GM06990 (cell line): ENCODE measurements around the gene CSNK2B.
"Not testable (repeated sequence)": the region's sequence is repeated elsewhere in the genome, so short reads cannot be mapped to it uniquely, and the experiment has no call there.

Source experiments
- DNase-seq: peaks from one replicate; pipeline ENCODE4 v3.0.0-alpha.2; 2011; ENCODE audit not compliant: insufficient read length; ENCODE audit errors: extremely low read depth
- H3K27me3 ChIP-seq: replicated peaks from 2 replicates; pipeline ENCODE4 v1.6.0; 2011; ENCODE audit warnings: low read length; ENCODE audit not compliant: control insufficient read depth, insufficient read depth
- H3K36me3 ChIP-seq: 2 replicates; pipeline ENCODE4 v1.5.1; 2011; ENCODE audit warnings: low read length; ENCODE audit not compliant: control insufficient read depth, insufficient read depth
- H3K4me3 ChIP-seq: replicated peaks from 2 replicates; pipeline ENCODE4 v1.5.1; 2011; ENCODE audit warnings: low read depth, mild to moderate bottlenecking, control low read depth, low read length
- TF ChIP-seq, protein P1 (sequence below): IDR thresholded peaks from 2 replicates; pipeline ENCODE4 v1.5.1; 2011; ENCODE audit warnings: low read length, control low read depth, mild to moderate bottlenecking, inconsistent platforms; ENCODE audit not compliant: insufficient read depth, poor library complexity, severe bottlenecking

Gene CSNK2B

GRCh38 chr6:31708224-31708623, 42.3 kb downstream of the CSNK2B start:
- H3K36me3 ChIP-seq: no peaks in the 10 kb centered on the region
- TF ChIP-seq, protein P1, sequence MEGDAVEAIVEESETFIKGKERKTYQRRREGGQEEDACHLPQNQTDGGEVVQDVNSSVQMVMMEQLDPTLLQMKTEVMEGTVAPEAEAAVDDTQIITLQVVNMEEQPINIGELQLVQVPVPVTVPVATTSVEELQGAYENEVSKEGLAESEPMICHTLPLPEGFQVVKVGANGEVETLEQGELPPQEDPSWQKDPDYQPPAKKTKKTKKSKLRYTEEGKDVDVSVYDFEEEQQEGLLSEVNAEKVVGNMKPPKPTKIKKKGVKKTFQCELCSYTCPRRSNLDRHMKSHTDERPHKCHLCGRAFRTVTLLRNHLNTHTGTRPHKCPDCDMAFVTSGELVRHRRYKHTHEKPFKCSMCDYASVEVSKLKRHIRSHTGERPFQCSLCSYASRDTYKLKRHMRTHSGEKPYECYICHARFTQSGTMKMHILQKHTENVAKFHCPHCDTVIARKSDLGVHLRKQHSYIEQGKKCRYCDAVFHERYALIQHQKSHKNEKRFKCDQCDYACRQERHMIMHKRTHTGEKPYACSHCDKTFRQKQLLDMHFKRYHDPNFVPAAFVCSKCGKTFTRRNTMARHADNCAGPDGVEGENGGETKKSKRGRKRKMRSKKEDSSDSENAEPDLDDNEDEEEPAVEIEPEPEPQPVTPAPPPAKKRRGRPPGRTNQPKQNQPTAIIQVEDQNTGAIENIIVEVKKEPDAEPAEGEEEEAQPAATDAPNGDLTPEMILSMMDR: no peak
- no peak for DNase-seq
- no peaks in the 10 kb centered on the region; the same call in 1 of the 2 replicates for H3K27me3 ChIP-seq
- no peak overlapping the region for H3K4me3 ChIP-seq

DNA sequence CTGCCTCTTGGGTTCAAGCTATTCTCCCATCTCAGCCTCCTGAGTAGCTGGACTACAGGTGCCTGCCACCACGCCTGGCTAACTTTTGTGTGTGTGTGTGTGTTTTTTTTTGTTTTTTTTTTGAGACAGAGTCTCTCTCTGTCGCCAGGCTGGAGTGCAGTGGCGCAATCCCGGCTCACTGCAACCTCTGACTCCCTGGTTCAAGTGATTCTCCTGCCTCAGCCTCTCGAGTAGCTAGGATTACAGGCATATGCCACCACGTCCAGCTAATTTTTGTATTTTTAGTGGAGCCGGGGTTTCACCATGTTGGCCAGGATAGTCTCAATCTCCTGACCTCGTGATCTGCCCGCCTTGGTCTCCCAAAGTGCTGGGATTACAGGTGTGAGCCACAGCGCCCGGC, 43.3 kb downstream of the CSNK2B start:
- H3K4me3 ChIP-seq, DNase-seq, H3K36me3 ChIP-seq, H3K27me3 ChIP-seq: not testable (repeated sequence)

- Histone ChIP-seq H3K4me3 (no peak overlapping the region), H3K36me3 (no peaks in the 10 kb centered on the region), H3K27me3 (no peaks in the 10 kb centered on the region; the same call in 1 of the 2 replicates)
- no peak for DNase-seq
- TF ChIP-seq, protein P1: no peak
Observed at GRCh38 chr6:31710523-31711219, 44.8 kb downstream of the CSNK2B start.

- no peaks in the 10 kb centered on the region for H3K36me3 ChIP-seq
- no peaks in the 10 kb centered on the region; the same call in 1 of the 2 replicates for H3K27me3 ChIP-seq
- TF ChIP-seq, protein P1: no peak
- no peak overlapping the region for H3K4me3 ChIP-seq
- DNase-seq: no peak
Observed at GRCh38 chr6:31711233-31711632, 45.4 kb downstream of the CSNK2B start.

DNA sequence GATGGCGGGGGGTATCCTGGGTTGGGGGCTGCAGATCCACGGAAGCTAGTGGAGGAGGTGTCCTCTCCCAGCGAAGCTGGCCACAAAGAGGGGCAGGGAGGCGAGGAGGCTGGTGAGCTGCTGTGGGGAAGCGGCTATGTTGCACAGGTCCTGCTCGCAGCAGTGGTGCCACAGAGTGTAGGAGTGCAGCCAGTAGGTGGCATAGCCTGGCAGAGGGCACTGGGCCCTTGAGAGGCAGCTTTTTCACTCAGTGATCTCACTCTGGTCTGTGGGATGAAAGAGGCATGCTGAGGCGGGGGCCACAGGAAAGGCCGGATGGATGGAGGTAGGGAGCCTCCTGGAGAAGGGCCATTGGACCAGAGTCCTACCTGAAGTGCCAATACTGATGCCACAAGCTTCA, 46.4 kb downstream of the CSNK2B start:
- H3K4me3 ChIP-seq: no peak overlapping the region
- TF ChIP-seq, protein P1: peak; percentile 21
- DNase-seq: no peak
- H3K27me3 ChIP-seq: no peaks in the 10 kb centered on the region; the same call in 1 of the 2 replicates
- H3K36me3 ChIP-seq: no peaks in the 10 kb centered on the region

DNA sequence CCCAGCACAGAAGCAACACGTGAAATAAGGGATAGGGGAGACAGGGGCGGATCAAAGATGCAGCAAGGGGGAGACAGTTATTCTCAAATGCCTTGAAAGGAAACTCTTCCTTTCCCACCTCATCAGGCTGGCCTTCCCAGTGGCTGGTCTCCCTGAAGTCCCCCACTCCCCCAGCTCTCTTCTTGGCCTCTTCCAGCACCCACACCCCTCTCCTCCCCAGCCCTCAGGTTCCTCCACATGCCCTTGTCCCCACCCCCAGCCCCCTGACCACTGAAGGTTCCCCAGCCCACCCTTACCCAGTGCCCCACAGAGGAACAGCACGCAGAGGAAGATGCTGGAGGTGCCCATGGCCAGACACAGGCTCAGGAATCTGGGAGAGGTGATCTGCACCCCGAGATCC, 47.6 kb downstream of the CSNK2B start:
- TF ChIP-seq, protein P1: no peak
- H3K4me3 ChIP-seq: no peak overlapping the region
- no peak for DNase-seq
- H3K27me3 ChIP-seq: no peaks in the 10 kb centered on the region; the same call in 1 of the 2 replicates
- no peaks in the 10 kb centered on the region for H3K36me3 ChIP-seq
